ENCODE data around the gene MYO1D.

MYO1D gene

DNA sequence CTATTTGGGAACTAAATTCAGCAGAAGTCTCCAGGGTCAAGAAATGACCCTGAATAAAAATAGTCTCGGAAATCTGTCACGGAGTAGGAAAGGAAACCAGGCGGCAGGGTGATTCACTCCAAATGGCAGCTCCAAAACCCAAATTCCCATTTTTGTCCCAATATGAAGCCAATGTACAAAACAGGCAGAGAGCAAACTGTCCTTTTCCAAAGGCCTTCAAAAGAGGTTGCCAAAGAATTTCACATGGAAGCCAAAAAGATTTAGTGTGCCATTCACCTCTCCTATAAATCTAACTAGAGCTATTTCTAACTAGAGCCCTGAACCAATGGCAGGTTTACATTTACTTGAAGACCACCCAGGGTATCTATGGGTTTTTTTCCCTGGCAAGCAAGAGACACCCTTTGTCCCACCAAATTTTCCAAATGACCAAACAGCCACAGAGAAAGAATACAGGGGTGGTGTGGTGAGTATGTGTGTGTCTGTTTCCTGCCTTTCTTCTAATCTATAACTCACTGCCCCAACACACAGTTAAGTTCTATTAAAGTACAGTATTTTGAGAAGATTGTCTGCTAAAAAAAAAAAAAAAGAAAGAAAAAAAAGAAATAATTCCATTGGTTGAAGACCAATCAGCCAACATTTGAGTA, 6.8 kb downstream of the MYO1D start:
- FAIRE-seq = no peak
- TF ChIP-seq CTCF (IDR thresholded peaks at IDR 0.05; ENCODE audit: insufficient read depth, missing control alignments) = no peak
- DNase-seq (ENCODE audit: insufficient read length, low spot score) = no peak

GRCh38 chr17:32869345-32870026, 7.4 kb downstream of the MYO1D start:
- no peak for DNase-seq (ENCODE audit: insufficient read length, low spot score)
- TF ChIP-seq CTCF (IDR thresholded peaks at IDR 0.05; ENCODE audit: insufficient read depth, missing control alignments) = no peak
- no peak for FAIRE-seq

GRCh38 chr17:32865141-32865540, 11.8 kb downstream of the MYO1D start:
- no peak for TF ChIP-seq CTCF (IDR thresholded peaks at IDR 0.05; ENCODE audit: insufficient read depth, missing control alignments)
- no peak for DNase-seq (ENCODE audit: insufficient read length, low spot score)
- FAIRE-seq = no peak

- TF ChIP-seq CTCF (IDR thresholded peaks at IDR 0.05; ENCODE audit: insufficient read depth, missing control alignments) = no peak
- FAIRE-seq (no peak), DNase-seq (ENCODE audit: insufficient read length, low spot score) (no peak)
Measured at GRCh38 chr17:32863559-32863958, 13.4 kb downstream of the MYO1D start.

GRCh38 chr17:32862940-32863339, 14.0 kb downstream of the MYO1D start:
- DNase-seq (ENCODE audit: insufficient read length, low spot score) = no peak
- TF ChIP-seq CTCF (IDR thresholded peaks at IDR 0.05; ENCODE audit: insufficient read depth, missing control alignments) = no peak
- no peak for FAIRE-seq

- no peak for DNase-seq (ENCODE audit: insufficient read length, low spot score)
- no peak for TF ChIP-seq CTCF (IDR thresholded peaks at IDR 0.05; ENCODE audit: insufficient read depth, missing control alignments)
- no peak for FAIRE-seq
Measured at GRCh38 chr17:32861981-32862380, 14.9 kb downstream of the MYO1D start.

DNA sequence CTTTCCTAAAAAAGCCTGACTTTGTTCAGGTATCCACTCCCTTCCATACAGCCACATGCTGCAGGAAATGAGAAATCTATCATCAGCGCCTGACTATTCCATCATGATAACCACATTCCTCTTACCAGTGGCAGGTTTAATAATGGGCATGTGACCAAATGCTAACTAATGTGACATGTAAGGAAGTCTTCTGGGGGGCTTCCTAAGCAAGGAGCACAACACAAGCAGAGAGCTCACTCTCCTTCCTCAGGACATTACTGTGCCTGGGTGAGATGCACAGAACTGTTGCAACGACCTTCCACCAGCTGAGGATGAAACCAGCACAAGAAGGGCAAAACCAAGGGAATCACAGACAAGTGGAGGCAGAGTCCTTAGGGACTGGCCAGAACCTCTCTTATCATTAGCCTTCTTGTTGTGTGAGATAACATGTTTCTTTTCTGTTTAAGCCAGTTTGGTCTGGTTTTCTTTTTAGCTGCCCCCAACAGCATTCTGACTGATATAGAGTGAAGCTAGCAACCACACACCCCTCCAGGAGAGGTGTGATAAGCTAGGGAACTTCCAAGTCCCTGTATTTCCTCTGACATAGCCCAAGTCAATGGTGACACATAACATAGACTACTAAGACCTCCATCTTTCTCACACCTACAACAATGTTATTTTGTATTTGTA, 16.9 kb downstream of the MYO1D start:
- DNase-seq (ENCODE audit: insufficient read length, low spot score) = no peak
- no peak for FAIRE-seq
- no peak for TF ChIP-seq CTCF (IDR thresholded peaks at IDR 0.05; ENCODE audit: insufficient read depth, missing control alignments)

All from D721Med (cell line).